ENCODE data around the gene INPP4A. TPM values are rescaled to one million over a fixed set of nuclear protein-coding genes. Genes with fewer than 3 reads are reported as not detected.

The INPP4A gene
- total and polyA plus RNA-seq, 10 of the 15 experiments (the other 5 are each of a cell fraction or from before 2014, with no cell fraction given), result 4.7 to 62.3 (median 36.9) TPM

- CTCF ChIA-PET, result interaction anchor here (0.7 to 1.6 kb wide), 2 partner anchors 92 to 173 kb away, joined by 3 read pairs; no protein-coding TSS in a partner anchor
These were observed 140.7 kb downstream of the INPP4A start for GRCh38 chr2:98585386-98585785.

GRCh38 chr2:98586551-98587140, 142.0 kb downstream of the INPP4A start:
- FAIRE-seq (no peak), ATAC-seq (no peak), DNase-seq (ENCODE audit: low read depth, low spot score) (no peak)
- ChIA-PET CTCF (interaction anchor here (1.0 kb wide), 1 partner anchor 15 kb away, joined by 3 read pairs; no protein-coding TSS in a partner anchor), SMC1A (ENCODE audit: uncharacterized antibody, unreplicated experiment) (interaction anchor here (1.1 kb wide), 1 partner anchor 16 kb away, joined by 4 read pairs; no protein-coding TSS in a partner anchor), RAD21 (ENCODE audit: unreplicated experiment) (no interaction called here), POLR2A (no interaction called here)
- WGBS (ENCODE audit: insufficient coverage, insufficient replicate concordance, low lambda C conversion rate, missing lambda C conversion rate), result 87% methylated on average over 6 of the region's 6 CpGs
- Histone ChIP-seq H4K20me1 (ENCODE audit: control insufficient read depth, insufficient read depth) (no peaks in the 10 kb centered on the region; the same call in 1 of the 2 replicates), H3K27me3 (replicated peaks in 1 of 2; ENCODE audit: control insufficient read depth in 2 of 2, insufficient read depth in 2 of 2, low read length in 1 of 2) (no peaks in the 10 kb centered on the region), H3K36me3 (ENCODE audit: control insufficient read depth in 2 of 2, insufficient read depth in 2 of 2, low read length in 1 of 2) (peaks cover 26 to 30% of the 10 kb centered on the region in 2 experiments), H3K27ac (ENCODE audit: control insufficient read depth, insufficient read depth) (no peak overlapping the region), H3K4me3 (no peak overlapping the region), H3K9ac (ENCODE audit: control insufficient read depth, insufficient read depth, low read length) (no peak overlapping the region), H3K79me2 (ENCODE audit: control insufficient read depth, insufficient read depth, low read length) (no peaks in the 10 kb centered on the region), H3K4me2 (ENCODE audit: control insufficient read depth, insufficient read depth) (no peak overlapping the region), H3K4me1 (ENCODE audit: control insufficient read depth, insufficient read depth, low read length) (no peaks in the 10 kb centered on the region), H3K9me3 (replicated peaks; ENCODE audit: control insufficient read depth, insufficient read depth, low read length) (no peaks in the 10 kb centered on the region), H2AFZ (ENCODE audit: control insufficient read depth, low read depth, low read length) (no peak overlapping the region)
- no TSS peak for BruUV-seq (replicated peaks)
- intact Hi-C loops (cut with micrococcal nuclease; ENCODE audit: unreplicated experiment), result loop anchor here (10.0 kb wide), 1 partner anchor 478 kb away; no protein-coding TSS in a partner anchor
- in situ Hi-C loops (cut with MboI), result no loop called here
- TF ChIP-seq NFYA (IDR thresholded peaks at IDR 0.05; ENCODE audit: borderline replicate concordance, low read depth, low read length) (no peak), RCOR1 (conservative IDR thresholded peaks at IDR 0.05; ENCODE audit: low read depth, low read length) (no peak), IRF5 (IDR thresholded peaks at IDR 0.05; ENCODE audit: borderline replicate concordance) (no peak), RAD51 (IDR thresholded peaks at IDR 0.05) (no peak), KLF5 (IDR thresholded peaks at IDR 0.05; ENCODE audit: partially characterized antibody) (no peak), ZNF274 (IDR thresholded peaks at IDR 0.05; ENCODE audit: insufficient read depth, insufficient read length) (no peak), FOXK2 (IDR thresholded peaks at IDR 0.05) (no peak), CEBPB (IDR thresholded peaks at IDR 0.05; ENCODE audit: borderline replicate concordance in 1 of 2, low read depth in 2 of 2, low read length in 2 of 2) (no peak), ATF3 (IDR thresholded peaks at IDR 0.05; ENCODE audit: borderline replicate concordance, extremely low read depth, low read depth, low read length) (no peak), ZBTB33 (IDR thresholded peaks at IDR 0.05) (no peak)

More at GRCh38 chr2:98585386-98585785, 140.7 kb downstream of the INPP4A start:
- no peak for DNase-seq (ENCODE audit: low read depth, low spot score)
- RAD21 ChIA-PET (ENCODE audit: unreplicated experiment), result no interaction called here
- intact Hi-C loops (cut with micrococcal nuclease; ENCODE audit: unreplicated experiment), result loop anchor here (10.0 kb wide), 1 partner anchor 479 kb away; no protein-coding TSS in a partner anchor
- no peaks in the 10 kb centered on the region for H3K9me3 ChIP-seq (replicated peaks; ENCODE audit: control insufficient read depth, insufficient read depth, low read length)
- H3K79me2 ChIP-seq (ENCODE audit: control insufficient read depth, insufficient read depth, low read length), result no peaks in the 10 kb centered on the region
- H3K27ac ChIP-seq (ENCODE audit: control insufficient read depth, insufficient read depth), result no peak overlapping the region
- in situ Hi-C loops (cut with MboI), result no loop called here
- BruUV-seq (replicated peaks), result no TSS peak
- H3K36me3 ChIP-seq (ENCODE audit: control insufficient read depth in 2 of 2, insufficient read depth in 2 of 2, low read length in 1 of 2), result peaks cover 24% of the 10 kb centered on the region in 2 experiments
- no peak overlapping the region for H3K4me2 ChIP-seq (ENCODE audit: control insufficient read depth, insufficient read depth)
- H4K20me1 ChIP-seq (ENCODE audit: control insufficient read depth, insufficient read depth), result no peaks in the 10 kb centered on the region; the same call in 1 of the 2 replicates
- TF ChIP-seq ZNF622 (IDR thresholded peaks at IDR 0.05) (no peak), MYC (IDR thresholded peaks at IDR 0.05; ENCODE audit: insufficient read depth, insufficient read length, insufficient replicate concordance, low read length, severe bottlenecking) (no peak), JUND (IDR thresholded peaks at IDR 0.05; ENCODE audit: low read depth, low read length) (no peak), SMC3 (IDR thresholded peaks at IDR 0.05; ENCODE audit: borderline replicate concordance, low read length) (no peak), RAD51 (IDR thresholded peaks at IDR 0.05) (no peak), GABPA (IDR thresholded peaks at IDR 0.05; ENCODE audit: low read depth) (no peak), SMAD1 (IDR thresholded peaks at IDR 0.05; ENCODE audit: low read depth, partially characterized antibody) (no peak), NR2F1 (conservative IDR thresholded peaks at IDR 0.05) (no peak), PAX8 (IDR thresholded peaks at IDR 0.05) (no peak), TBL1XR1 (IDR thresholded peaks at IDR 0.05; ENCODE audit: low read depth, low read length) (no peak)
- no peak overlapping the region for H3K4me3 ChIP-seq
- FAIRE-seq, result no peak
- H3K27me3 ChIP-seq (replicated peaks in 1 of 2; ENCODE audit: control insufficient read depth in 2 of 2, insufficient read depth in 2 of 2, low read length in 1 of 2), result no peaks in the 10 kb centered on the region
- H3K4me1 ChIP-seq (ENCODE audit: control insufficient read depth, insufficient read depth, low read length), result peaks cover 7% of the 10 kb centered on the region; the same call in 1 of the 2 replicates
- SMC1A ChIA-PET (ENCODE audit: uncharacterized antibody, unreplicated experiment), result interaction anchor here (1.1 kb wide), 1 partner anchor 17 kb away, joined by 4 read pairs; no protein-coding TSS in a partner anchor
- H3K9ac ChIP-seq (ENCODE audit: control insufficient read depth, insufficient read depth, low read length), result no peak overlapping the region
- no peak for ATAC-seq
- POLR2A ChIA-PET, result no interaction called here
- H2AFZ ChIP-seq (ENCODE audit: control insufficient read depth, low read depth, low read length), result no peak overlapping the region
- over 99% methylated on average over 10 of the region's 10 CpGs for WGBS (ENCODE audit: insufficient coverage, insufficient replicate concordance, low lambda C conversion rate, missing lambda C conversion rate)

Measured in GM12878 (cell line).